Hepatocyte (in vitro differentiated cells): Measurements from ENCODE around the gene RBX1.

ENCODE experiments used
- CTCF ChIP-seq: fragments of 200-600 bp; sonication (generic); IDR thresholded peaks from 2 replicates; pipeline ENCODE4 v1.5.1; 2016; ENCODE audit warnings: antibody characterized with exemption, mild to moderate bottlenecking; ENCODE audit not compliant: poor library complexity
- EZH2 ChIP-seq: fragments of 200-600 bp; sonication (generic); IDR thresholded peaks from 2 replicates; pipeline ENCODE4 v1.6.1; 2016; ENCODE audit warnings: antibody characterized with exemption, mild to moderate bottlenecking, borderline replicate concordance

DNA sequence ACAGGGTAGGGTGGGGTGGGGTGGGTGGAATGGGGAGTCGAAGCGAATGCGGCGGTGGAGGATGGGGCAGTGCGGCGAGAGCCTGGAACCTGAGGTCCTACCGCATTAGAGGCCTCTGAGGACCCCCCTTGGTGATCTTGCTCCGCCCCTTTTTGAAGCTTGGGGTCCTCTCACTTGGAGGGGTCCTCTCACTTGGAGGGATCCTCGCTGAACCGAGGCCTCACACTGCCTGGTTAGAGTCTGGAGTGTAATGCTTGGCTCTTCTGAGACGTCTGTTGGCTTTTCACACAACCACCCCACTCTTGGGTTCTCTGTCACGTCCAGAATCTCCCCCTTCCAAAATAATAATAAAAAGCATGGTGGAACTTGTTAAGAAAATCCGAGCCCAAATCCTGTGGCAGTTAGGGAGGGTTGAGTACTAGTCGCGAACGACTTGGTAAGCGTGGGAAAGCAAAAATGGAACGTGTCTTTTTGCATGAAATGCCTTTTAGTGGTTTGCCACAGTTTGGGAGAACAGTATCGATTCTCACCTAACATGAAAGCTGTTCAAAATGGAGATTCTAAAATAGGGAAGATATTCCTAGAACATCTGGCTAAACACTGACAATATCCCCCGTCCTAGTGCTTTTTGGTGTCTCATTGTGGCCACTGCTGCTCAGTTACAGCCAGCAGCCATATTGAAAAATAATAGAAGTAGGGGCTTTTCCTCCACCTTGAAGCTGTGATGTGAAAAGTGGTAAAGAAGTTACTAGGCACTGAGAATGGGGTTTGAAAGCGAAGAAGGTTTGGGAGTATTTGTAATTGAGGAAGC lies 822 bp downstream of the RBX1 start:
- TF ChIP-seq CTCF (no peak), EZH2 (no peak)
